NCI-H2081 treated with DMSO at 0.1 percent for 48 hours (cell line): ENCODE data around the gene NLK.

ENCODE experiments used
- DNase-seq: peaks from one replicate; lab custom pipeline; 2025; lab: John Stamatoyannopoulos, UW

The NLK gene

DNA sequence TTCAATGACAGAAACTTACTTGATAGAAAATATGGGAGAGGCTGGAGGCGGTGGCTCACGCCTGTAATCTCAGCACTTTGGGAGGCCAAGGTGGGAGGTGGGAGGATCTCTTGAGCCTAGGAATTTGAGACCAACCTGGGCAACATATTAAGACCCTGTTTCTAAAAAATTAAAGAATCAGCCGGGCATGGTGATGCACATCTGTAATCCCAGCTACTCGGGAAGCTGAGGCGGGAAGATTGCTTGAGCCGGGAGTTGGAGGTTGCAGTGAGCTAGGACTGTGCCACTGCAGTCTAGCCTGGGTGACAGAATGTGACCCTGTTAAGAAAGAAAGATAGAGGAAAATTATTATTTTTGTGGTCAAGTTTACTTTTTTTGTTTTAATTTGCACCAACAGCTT lies 2.1 kb upstream of the NLK start:
- DNase-seq, result no peak

DNA sequence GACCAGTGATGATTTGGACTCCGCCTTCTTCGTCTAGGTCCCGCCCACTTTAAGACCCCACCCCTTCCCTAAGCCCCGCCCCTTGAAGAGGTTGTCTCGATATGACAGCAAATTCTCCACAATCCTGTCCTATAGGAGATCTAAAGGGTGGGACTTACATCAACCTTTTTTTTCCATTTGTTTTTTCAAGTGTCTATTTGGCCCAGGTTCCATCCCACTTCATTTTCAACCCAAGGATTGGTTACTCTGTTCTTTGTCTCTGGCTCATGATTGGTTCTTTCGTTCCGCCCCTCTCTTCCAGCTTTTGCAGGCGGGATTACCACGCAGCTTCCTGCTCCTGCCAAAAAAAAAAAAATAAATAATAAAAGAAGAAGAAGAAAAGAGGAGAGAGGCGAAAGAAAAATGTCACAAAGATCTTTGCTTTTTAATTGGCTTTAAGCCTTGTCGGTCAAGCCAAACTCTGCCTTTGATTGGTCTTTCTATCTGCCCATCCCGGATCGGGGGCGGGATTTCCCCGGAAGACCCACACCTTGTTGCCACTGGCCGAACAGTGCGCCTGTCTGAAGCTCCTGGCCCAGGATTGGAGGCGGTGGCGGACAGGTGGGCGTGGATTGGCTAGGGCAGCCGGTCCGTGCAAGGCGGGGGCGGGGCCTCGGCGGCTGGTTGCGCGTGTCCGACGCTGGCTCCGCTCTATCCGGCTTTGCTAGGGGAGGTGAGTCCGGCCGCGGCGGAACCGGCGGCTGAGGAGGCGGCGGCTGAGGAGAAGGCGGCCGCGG lies 1.2 kb upstream of the NLK start:
- peak; percentile 96 for DNase-seq

DNA sequence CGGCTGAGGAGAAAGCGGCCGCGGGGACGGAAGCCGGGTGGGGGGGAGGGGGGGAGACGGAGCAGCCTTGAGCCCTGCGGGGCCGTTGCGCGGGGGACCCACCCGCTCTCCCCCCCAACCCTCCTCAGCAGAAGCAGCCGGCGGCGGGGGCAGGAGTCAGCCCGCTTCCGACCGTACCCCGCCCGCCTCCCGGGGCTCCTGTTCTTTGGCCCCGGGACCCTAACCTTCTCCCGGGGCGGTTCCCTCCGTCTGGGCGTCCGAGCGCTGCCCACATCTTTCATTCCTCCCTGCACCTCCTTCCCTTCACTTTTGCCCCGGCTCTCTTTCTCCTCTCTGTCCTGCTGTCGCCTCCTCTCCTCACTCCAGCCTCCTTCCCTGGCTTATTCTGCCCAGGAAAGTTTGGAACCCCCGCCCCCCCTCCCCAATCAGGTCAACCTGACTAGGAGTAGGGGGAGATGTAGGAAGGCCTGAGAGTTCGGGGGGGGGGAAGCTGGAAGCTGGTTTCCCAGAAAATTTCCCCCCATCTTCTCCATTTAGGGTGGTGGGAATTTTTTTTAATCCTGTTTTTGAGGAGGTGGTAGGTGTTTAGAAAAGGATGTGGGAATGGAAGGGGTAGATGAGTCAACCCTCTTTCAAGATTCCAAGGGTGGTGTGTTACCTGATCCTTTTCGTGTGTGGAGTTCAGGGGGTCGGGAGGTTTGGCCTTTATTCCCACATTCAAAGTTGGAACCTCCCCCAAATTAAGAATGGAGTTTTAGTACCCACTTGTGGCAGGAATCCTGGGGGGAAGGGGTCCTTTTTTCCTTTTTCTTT lies 427 bp upstream of the NLK start:
- DNase-seq, result no peak

DNA sequence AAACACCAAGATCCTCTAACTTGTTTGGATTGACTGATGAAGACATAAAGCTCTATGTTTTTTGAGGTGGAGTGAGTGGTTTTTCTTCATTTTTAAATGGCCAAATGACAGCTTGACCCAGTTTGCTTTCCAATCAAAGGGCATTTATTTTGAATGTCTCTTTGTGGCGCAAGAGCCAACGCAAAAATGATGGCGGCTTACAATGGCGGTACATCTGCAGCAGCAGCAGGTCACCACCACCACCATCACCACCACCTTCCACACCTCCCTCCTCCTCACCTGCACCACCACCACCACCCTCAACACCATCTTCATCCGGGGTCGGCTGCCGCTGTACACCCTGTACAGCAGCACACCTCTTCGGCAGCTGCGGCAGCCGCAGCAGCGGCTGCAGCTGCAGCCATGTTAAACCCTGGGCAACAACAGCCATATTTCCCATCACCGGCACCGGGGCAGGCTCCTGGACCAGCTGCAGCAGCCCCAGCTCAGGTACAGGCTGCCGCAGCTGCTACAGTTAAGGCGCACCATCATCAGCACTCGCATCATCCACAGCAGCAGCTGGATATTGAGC lies 329 bp downstream of the NLK start:
- no peak for DNase-seq

GRCh38 chr17:28043296-28043695 lies 819 bp downstream of the NLK start:
- DNase-seq, result no peak

DNA sequence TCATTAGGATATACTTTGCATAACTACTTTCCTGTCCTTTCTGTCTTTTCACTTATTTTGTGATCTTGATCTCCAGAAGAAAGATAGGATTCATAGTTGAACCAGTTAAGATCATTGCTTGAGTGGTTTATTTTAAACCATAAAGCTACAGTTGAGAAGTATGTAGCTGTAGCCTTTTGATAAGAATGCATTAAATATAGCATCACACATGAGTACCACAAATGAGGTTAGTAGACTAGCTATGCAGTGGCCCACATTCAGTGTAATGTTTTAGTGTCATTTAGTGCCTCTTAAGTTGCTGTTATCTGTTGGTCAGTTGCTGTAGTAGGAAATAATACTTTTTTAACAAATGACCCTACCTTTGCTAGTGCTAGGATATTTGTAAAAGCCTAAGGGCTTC lies 1.3 kb downstream of the NLK start:
- no peak for DNase-seq

DNA sequence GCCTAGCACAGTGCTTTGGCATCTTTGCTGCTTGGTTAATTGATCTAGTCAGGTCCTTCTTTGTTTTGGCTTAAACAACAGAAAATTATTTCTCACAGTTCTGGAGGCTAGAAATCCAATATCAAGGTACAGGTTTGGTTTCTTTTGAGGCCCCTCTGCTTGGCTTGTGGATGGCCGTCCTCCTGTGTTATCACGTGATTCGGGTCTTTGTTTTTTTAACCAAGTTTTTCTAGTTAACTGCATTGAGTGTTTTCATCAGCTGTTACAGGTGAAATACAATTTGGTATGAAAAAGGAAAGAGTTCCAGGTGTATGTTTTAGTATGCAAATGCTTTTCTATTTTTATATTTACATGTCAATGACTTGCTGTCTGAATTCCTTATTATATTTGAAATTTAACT lies 2.8 kb downstream of the NLK start:
- DNase-seq, result no peak

DNA sequence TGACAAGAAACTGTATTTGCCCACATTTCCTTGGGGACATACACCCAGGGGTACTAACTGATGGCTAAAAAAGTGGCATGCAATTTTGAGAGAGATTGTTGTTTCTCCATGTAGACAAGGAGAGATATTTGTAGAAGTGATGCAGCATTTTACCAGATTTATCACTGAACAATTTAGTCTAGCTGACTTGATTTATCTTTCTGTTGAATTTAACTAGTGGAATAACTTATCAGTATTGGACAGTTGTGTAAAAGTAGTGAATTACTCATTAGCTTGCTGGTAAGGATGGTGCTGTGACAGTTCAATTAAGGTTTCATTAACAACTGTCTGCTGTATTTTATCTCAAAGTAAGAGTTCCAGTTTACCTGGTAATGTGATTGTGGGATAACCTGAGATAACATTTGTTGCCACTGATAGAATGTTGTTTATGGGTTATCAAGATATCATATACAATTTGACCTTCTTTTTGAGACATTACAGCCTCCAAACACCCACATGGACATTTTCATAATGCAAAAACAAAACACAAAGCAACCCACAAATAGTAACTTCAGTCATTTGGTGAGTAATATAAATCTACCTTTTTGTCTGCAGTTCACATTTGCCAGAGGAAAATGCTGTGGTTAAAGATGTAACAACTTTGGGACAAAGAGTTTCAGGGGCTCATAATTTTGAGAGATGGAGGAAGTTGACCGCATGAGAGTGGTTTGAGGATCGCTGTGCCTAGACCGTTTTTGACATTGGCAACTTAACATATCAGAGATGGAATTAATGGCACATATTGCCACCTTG lies 3.8 kb downstream of the NLK start:
- DNase-seq, result no peak

GRCh38 chr17:28047806-28048205 lies 5.3 kb downstream of the NLK start:
- no peak for DNase-seq

DNA sequence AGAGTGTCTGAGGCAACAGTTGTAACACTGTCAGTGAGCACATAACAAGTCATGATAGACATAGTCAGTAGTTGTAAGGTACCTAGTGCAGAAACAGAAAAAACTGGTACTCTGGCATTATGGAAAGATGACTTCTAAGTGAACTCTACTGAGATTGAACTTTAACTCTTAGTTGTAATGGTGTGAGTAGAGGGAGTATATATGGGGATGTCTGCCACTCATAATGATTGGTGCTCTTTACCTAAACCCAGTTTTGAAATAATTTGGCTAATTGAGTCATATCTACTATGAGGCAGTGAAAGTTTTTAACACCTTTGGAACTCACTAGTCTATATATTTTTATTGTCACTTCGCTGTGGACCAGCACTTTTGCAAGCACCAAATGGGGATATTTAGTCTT lies 6.6 kb downstream of the NLK start:
- DNase-seq, result no peak

GRCh38 chr17:28053044-28053670 lies 10.7 kb downstream of the NLK start:
- DNase-seq, result no peak

- no peak for DNase-seq
These were observed 11.2 kb downstream of the NLK start for GRCh38 chr17:28053725-28054124.

- DNase-seq, result no peak
These were observed 13.2 kb downstream of the NLK start for GRCh38 chr17:28055546-28056275.

- no peak for DNase-seq
These were observed 13.8 kb downstream of the NLK start for GRCh38 chr17:28056276-28056620.

DNA sequence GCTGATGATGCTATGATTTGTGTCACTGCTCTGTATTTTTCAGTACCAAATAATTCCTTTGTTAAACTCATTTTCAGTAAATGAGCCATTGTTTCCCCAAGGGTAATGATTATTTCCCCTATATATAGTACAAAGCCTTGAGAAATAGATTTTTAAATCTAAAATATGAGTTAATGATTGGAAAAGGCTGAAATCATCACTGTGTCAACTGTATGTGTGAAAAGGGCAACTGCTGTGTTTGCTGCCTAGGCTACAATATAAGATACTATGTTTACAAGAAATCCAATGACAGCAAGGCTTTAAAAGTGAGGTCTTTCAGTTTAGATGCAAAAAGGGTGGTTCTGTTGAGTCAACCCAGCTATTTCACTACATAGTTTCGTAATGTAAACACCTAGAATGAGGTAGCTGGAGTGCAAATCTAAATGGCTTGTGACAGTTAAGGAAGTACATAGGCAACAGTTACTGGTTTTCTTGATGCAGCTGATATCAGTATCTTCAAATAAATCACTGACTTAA lies 15.3 kb downstream of the NLK start:
- no peak for DNase-seq

GRCh38 chr17:28059675-28060074 lies 17.2 kb downstream of the NLK start:
- no peak for DNase-seq

- DNase-seq, result no peak
These were observed 23.2 kb downstream of the NLK start for GRCh38 chr17:28065706-28066105.

- DNase-seq, result no peak
These were observed 26.6 kb downstream of the NLK start for GRCh38 chr17:28069061-28069460.

DNA sequence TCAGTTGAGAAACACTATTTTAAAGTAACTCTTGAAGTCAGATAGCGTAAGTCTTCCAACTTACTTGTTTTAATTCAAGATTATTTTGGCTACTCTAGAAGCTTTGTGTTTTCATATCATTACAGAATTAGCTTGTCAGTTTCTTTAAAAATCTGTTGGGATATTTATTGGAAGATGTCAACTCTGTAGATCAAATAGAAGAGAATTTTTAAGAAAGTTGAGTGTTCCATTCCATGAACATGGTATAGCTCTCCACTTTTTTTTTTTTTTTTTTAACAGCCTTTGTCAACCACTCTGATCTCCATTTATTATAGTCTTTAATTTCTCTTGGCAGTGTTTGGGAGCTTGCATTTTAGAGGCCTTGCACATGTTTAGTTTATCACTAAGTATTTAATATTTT lies 28.7 kb downstream of the NLK start:
- no peak for DNase-seq

DNA sequence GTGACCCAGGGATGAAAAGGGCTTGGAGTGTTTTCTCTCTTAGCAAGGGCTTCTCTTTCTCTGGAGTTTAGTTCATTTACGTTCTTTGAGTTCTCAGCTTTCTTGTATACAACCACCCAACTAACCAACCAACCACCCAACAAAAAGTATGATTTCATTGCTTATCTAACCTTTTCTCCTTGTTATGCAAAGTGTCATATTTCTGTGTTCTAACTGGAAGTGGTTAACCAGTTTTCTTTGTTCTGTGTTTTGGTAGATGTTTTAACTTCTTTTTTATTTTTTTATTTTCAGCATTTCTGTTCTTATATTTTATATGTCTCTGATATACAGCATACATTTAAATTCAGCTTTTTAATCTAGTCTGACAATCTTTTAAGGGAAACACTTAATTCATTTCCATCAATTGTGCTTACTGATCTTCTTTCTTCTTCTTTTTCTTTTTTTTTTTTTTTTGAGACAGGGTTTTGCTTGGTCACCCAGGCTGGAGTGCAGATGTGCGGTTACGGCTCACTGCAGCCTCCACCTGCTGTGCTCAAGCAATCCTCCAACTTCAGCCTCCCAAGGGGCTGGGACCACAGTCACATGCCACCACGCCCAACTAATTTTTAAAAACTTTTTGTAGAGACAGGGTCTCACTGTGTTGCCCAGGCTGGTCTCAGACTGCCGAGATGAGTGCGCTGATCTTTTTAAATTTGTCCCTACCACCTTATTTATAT lies 29.6 kb downstream of the NLK start:
- no peak for DNase-seq
